Kidney capillary endothelial cell (primary cell): ENCODE data around the gene ELOVL3.
"Not testable (repeated sequence)": the region's sequence is repeated elsewhere in the genome, so short reads cannot be mapped to it uniquely, and the experiment has no call there.

ENCODE experiments used
- DNase-seq: peaks from one replicate; pipeline ENCODE4 v3.0.0-alpha.2; 2018; ENCODE audit warnings: low spot score

Gene ELOVL3, protein sequence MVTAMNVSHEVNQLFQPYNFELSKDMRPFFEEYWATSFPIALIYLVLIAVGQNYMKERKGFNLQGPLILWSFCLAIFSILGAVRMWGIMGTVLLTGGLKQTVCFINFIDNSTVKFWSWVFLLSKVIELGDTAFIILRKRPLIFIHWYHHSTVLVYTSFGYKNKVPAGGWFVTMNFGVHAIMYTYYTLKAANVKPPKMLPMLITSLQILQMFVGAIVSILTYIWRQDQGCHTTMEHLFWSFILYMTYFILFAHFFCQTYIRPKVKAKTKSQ

DNA sequence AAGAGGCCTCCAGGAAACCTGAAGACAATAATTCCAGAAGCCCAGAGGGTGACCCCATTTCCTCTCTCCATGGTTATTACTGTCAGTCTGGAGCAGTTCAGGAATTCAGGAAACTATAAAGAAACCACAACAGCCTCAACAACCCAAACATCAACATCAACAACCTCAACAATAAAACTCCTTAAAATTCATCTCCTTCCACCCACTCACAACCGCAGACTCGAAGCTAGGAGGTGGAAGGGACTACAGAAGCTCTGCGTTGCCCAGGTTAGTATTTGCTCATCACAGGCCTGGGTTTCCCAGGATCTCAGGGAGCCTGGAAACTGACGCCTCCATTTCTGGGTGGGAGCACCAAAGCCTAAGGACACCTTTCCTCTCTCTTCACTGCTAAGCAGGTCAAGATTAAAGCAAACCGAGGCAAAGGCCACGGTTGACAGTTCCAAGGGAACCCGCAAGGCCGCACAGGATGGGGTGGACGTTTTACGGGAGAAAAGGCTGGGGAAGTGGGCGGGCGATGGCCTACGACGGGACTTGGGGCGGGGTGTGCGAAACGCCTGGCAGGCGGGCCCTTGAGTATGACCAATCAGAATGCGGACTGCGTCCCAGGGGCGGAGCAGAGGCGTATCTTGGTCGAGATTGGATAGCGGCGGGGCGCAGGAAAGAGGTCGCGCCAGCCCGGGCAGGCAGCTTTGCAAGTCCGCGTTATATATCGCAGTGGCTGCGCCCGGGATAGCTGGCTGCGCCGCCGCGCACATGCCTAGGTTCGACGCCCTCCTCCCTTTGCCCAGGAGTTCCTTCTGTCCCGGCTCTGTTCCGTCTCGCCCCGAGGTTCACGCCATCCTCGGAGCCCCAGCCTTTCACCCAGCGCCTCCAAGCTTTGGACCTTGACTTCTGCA is at the start of gene ELOVL3:
Gene ELOVL3 (plus strand): TSS at position 654 of the 896 bp plus-strand sequence. CDS start 250 bp downstream, outside the sequence.
- DNase-seq = peak; percentile 82

DNA sequence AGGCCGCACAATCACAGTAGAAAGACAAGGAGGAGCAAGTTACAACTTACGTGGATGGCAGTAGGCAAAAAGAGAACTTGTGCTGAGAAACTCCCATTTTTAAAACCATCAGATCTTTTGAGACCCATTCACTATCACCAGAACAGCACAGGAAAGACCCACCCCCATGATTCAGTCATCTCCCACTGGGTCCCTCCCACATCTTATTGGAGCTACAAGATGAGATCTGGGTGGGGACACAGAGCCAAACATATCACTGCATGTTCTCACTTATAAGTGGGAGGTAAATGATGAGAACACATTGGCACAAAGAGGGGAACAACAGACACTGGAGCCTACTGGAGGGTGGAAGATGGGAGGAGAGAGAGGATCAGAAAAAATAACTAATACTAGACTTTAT is 41.5 kb upstream of the ELOVL3 start:
- no peak for DNase-seq

DNA sequence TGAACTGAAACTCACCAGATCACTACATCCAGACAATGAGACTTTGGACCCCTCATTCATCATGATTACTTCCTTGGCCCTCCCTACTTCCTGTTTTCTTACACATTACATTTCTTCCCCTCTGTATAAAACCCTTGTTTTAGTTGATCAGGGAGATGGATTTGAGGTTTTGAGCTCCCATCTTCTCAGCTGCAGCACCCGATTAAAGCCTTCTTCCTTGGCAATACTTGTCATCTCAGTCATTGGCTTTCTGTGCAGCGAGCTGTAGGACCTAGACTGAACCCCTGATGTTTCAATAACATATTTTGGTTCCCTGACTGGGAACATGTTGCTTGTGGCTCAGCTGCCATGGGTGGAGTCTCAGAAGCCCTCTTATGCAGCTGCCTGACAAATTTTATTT is 40.8 kb upstream of the ELOVL3 start:
- no peak for DNase-seq

DNA sequence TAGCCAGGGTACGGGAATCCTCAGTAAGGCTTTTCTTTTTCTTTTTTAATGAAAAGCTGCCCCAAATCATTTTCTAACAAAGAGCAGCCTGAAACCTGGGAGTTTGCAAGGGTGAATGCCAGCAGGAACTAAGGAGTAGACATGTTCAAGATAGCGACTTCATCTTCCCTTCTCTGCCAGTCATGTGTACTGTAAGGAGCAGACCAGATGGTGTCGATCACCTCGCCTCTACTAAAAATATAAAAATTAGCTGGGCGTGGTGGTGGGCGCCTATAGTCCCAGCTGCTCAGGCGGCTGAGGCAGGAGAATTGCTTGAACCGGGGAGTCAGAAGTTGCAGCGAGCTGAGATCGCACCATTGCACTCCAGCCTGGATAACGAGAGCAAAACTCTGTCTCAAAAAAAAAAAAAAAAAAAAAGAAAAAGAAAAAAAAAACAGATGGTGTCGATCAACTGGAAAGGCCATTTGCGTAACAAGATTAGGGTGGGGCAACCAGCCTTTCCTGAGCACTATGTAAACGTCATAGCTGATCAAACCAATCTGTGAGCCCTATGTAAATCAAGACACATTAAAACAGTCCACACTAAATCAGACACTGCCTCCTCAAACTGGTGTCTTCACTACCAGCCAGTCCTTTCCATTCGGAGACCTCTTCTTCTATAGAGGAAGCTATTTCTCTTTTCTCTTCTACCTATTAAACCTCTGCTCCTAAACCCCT is 40.1 kb upstream of the ELOVL3 start:
- DNase-seq = no peak

DNA sequence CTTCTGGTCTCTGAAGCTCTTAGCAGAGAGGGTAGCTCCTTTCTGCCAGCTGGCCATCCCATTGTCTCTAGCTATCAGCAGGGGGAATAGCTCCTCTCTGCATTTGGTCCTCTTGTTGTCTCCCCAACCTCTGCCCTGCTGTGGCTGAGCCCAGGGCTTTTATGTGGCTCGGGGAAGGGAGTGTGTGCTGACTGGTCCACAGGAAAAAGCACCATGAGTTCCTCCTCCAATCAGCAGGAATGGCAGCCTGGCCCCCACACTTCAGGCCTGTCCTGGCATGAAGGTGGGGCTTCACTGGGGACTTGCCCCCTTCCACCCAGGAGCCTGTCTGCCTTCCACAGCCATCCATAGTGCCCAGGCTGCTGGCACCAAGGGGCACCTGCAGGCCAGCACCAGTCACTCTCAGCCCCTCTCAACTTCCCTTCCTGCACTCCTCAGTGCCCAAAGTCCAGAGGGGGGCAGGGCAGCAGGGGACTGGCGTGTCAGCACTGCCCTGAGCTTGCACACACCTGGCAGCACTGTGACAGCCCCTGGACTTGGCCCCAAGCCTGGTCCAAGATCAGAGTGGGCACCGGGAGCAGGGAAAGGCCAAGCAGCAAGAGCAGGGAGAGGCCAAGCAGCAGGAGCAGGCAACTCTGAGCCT is 37.7 kb upstream of the ELOVL3 start:
- DNase-seq = no peak

DNA sequence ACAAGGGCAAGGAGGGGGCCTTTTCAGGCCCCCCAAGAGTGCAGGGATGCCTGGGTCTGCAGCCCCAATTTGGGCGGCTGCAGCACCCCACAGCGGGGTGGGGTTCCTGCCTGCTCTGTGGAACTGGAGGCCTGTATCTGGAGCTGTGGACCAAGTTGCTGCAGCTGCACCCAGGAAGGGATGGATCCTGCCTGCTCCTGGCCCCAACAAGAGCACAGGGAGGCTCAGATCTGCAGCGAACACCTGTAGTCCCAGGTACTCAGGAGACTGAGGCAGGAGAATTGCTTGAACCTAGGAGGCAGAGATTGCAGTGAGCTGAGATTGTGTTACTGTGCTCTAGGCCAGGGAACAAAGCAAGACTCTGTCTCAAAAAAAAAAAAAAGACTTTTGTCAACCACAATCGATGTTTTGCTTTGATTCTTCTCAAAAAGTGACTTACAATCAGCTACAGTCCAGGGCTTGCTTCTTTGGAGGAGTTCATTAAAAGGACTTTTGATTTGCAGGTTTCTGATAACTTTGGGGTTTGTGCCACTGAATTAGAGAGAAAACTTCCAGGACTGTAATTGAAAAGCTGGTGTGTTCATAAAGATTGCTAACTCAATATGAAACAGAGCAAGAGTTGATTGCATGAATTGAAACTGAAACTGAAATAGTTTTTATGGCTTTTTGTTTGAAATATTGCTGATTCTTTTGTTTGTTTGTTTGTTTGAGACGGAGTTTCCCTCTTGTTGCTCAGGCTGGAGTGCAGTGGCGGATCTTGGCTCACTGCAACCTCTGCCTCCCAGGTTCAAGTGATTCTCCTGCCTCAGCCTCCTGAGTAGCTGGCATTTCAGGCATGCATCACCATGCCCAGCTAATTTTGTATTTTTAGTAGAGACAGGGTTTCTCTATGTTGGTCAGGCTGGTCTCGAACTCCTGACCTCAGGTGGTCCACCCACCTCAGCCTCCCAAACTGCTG is 36.9 kb upstream of the ELOVL3 start:
- DNase-seq = not testable (repeated sequence)

DNA sequence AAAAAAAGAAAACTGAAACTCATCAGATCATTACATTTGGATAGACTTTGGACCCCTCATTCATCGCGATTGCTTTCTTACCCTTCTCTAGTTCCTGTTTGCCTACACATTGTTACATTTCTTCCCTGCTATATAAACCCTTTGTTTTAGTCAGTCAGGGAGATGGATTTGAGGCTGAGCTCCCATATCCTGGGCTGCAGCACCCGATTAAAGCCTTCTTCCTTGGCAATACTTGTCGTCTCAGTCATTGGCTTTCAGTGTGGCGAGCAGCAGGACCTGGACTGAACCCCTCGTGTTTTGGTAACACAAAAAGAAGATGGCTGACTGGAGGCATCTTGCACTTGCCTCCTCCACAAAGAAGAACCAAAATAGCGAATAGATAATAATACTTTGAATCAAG is 34.1 kb upstream of the ELOVL3 start:
- DNase-seq = no peak

DNA sequence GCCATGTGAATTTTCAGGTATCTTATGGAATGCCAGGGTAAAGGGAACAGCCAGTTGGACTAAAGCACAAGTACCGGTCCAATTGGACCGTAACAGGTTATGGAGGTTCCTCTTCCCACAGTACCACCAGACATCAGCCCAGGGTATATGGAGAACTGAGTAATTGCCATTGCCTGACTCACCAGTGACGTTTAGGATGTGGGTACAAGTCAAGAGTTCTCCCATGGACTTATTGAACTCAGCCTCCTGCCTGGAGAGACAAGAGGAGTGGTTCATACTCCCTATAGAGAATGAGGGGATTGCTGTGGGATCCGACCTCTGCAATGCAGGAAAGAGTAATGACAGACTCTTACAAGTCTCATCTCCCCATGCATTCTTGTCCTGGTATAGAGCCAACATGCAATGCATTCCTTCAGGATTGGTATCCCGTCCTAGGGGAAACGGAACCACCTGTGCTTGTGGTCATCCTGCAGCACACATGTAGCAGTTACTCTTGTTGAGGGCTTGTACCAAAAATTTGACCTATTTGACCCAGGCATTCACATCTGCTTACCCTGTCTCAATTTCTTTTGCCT is 30.7 kb upstream of the ELOVL3 start:
- no peak for DNase-seq

DNA sequence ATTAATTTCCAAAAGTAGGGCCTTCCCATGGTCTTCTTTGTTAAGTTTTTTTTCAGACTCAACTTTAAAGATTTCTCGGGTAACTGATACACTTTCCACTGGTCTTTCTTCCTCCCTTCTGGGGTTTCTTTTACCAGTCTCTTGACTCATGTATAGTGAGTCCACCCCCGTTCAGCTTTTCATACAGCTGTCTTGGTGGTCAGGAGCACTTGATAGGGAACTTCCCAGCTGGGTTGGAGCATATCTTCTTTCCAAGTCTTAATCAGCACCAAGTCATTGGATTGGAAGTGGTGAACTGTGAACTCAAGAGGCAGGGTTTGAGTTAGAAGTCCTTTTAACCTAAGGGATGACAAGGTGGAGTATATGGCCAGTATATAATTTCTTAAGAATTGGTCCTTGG is 29.2 kb upstream of the ELOVL3 start:
- DNase-seq = no peak

DNA sequence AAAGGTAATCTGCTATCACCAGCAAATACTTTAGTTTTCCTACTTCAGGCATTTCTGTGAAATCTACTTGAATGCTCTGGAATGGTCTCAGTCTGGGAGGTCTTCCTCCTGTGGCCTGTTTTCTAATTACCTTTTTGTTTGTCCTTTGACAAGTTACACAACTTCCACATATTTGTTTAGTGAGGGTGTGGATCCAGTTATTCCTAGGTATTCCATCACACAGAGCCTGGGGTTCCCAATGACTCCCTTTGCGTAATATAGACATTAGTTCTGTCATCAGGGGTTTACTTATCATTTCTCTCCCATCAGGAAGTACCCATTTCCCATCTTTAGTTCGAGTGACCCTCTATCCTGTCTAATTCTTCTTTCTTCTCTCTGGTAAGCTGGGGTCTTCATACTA is 28.1 kb upstream of the ELOVL3 start:
- no peak for DNase-seq

DNA sequence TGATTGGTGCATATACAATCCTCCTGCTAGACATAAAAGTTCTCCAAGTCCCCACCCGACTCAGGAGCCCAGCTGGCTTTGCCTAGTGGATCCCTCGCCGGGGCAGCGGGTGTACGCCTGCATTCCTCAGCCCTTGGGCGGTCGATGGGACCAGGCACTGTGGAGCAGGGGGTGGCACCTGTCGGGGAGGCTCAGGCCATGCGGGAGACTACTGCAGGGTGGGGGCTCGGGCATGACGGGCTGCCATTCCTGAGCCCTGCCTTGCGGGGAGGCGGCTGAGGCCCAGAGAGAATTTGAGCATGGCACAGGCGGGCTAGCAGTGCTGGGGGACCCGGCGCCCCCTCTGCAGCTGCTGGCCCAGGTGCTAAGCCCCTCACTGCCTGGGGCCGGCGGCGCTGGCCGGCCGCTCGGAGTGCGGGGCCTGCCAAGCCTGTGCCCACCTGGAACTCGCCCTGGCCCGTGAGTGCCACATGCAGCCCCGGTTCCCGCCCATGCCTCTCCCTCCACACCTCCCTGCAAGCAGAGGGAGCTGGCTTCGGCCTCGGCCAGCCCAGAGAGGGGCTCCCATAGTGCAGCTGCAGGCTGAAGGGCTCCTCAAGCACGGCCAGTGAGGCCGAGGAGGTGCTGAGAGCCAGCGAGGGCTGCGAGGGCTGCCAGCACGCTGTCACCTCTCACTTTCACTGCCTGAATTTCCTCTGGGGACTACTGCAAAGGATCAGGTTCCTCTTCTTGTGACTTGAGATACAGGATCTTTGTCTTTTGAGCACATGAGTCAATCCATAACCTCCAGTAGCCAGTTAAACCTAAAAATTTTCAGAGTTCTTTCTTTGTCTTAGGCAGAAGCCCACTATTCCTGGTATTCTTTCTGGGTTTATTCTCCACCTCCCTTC is 25.1 kb upstream of the ELOVL3 start:
- DNase-seq = no peak

DNA sequence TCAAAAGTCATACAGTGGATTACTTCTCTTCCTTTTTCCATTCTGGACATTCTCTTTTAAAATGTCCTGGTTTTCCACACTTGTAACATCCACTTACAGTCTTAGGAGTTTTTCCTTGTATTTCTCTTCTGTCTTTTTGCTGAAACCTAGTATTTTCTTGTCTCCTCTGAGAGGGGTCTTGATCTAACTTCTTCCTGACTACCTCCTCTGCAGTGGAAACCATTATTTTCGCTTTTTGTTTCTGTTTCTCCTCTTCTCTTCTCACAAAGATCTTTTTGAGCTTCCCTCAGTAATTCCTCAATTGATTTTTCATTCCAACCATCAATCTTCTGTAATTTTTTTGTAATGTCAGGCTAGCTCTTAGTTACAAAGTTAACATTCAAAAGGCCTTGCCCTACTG is 23.7 kb upstream of the ELOVL3 start:
- DNase-seq = no peak

DNA sequence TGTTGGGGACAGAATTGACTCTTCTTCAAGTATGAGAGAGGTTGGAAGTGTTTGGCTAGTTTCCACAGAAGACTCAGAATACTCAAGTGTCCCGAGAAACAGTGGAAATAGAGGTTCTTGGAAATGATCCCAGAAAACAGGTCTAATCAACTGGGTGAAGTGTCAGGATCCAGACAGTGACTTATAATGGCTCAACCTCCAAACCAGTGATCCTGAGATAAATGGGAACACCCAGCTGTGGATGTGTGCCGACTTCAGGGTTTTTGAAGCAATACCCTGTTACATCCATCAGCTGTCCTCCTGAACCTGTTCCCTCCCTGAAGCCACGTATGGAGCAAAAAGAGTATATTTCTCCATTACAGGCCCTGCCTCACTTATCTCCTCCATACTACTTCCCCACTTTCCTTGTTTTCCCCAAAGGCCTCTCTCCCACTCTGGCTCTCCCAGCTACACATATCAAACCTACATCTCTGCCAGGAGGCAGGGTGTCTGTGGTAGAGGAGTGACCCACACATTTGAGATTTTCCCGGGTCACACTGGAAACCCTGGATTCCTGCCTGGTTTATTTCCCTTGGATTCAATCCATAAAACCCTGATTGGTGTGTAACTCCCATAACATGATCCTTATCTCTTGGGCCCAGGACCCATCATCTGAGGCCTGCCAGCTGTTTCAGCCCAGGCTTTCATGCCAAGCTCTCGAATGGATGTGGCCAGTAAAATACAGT is 17.6 kb upstream of the ELOVL3 start:
- DNase-seq = no peak

DNA sequence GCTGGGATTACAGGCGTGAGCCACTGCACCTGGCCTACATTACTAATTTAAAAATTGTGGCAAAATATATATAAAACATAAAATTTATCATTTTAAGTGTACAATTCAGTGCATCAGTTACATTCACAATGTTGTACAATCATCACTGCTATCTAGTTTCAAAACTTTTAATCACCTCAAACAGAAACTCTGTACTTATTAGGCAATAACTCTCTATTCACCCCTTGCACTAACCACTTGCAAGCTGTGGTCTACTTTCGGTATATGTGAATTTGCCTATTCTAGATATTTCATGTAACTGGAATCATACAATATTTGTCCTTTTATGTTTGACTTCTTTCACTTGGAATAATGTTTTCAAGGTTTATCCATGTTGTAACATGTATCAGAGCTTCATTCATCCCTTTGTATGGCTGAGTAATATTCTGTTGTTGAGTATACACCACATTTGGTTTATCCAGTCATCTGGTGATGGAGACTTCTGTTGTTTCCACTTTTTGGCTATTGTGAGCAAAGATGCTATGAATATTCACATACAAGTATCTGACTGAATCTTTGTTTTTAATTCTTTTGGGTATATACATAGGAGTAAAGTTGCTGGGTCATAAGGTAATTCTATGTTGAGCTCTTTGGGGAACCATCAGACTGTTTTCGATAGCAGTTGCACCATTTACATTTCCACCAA is 14.3 kb upstream of the ELOVL3 start:
- DNase-seq = no peak

DNA sequence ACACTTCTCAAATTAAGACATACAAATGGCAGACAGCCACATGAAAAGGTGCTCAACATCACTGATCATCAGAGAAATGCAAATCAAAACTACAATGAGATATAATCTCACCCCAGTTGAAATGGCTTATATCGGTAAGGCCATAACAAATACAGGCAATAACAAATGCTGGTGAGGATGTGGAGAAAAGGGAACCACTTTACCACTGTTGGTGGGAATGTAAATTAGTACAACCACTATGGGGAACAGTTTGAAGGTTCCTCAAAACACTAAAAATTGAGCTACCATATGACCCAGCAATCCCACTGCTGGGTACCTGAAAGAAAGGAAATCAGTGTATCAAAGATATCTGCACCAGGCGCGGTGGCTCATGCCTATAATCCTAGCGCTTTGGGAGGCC is 12.5 kb upstream of the ELOVL3 start:
- DNase-seq = not testable (repeated sequence)

DNA sequence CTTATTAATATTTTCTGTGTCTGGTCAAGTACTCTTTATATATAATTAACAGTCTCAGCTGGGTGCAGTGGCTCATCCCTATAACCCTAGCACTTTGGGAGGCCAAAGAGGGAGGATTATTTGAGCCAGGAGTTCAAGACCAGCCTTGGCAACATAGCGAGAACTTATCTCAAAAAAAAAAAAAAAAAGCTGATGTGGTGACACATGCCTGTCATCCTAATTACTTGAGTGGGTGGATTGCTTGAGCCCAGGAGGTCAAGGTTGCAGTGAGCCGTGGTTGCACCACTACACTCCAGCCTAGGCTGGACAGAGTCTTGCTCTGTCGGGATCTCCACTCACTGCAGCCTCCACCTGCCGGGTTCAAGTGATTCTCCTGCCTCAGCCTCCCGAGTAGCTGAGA is 6.7 kb upstream of the ELOVL3 start:
- no peak for DNase-seq

DNA sequence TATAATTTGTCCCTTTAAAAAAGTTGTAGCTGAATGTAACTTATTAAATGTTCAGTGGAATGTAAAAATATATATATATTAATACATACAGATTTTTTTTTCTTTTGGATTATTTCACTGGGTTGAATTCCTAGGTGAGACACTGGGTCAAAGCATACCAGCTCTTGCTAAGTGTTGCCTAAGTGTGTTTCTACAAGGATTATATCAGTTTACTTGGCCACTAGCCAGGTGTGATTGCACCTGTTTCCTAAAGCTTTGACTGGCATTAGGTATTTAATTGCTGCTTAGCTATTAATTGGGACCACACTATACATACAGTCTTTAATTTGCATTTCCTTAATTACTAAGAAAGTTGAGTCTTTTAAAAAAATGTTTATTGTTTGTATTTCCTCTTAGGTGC is 5.5 kb upstream of the ELOVL3 start:
- DNase-seq = no peak

DNA sequence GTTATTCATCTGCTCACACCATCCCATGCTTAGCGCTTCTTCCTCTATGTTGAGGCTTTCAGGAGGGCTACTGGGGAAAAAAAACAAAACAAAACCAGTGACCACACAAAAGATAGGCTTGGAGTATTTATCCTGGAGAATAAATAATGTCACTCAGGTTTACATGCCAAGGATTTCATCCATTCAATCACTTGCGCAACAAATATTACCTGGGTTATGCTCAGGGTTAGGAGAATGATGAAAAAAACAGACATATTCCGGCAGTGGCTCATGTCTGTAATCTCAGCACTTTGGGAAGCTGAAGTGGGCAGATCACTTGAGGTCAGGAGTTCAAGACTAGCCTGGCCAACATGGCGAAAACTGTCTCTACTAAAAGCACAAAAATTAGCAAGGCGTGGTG is 3.3 kb upstream of the ELOVL3 start:
- DNase-seq = no peak

DNA sequence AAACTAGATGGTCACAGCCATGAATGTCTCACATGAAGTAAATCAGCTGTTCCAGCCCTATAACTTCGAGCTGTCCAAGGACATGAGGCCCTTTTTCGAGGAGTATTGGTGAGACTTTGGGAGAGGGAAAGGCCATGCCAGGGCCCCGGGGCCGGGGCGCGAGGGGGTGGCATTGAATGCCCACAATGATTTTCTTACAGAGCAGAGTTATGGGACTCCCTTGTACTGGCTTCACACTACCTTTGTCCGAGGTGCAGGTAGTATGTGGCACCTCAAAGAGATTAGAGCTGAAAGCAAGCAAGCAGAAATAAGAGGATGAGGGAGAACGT is 407 bp downstream of the ELOVL3 start:
- DNase-seq = no peak
